Gastroesophageal sphincter (tissue), 4 donors: ENCODE data around the gene SYTL3. TPM values are rescaled to one million over a fixed set of nuclear protein-coding genes. Genes with fewer than 3 reads are reported as not detected.

ENCODE experiments used
- ATAC-seq: fragments of 150-250 bp; one replicate; pipeline ENCODE4 v1.9.1; 2016; ENCODE audit warnings: mild to moderate bottlenecking, moderate library complexity
- H3K27ac ChIP-seq, 4 donors: fragments of 200-600 bp; sonication (generic) in 3 of 4; 1 replicate in 3 of 4; 2 replicates in 1 of 4; pipeline ENCODE4 v1.5.1; 2016 to 2019
- H3K27me3 ChIP-seq: fragments of 200-600 bp; sonication (generic); one replicate; pipeline ENCODE4 v1.5.1; 2019
- H3K36me3 ChIP-seq, 2 donors: fragments of 200-600 bp; sonication (generic); one replicate each; pipeline ENCODE4 v1.5.1; 2019; ENCODE audit warnings: control low read depth in 1 of 2
- H3K4me1 ChIP-seq, 3 donors: fragments of 200-600 bp; sonication (generic); 1 replicate in 2 of 3; 2 replicates in 1 of 3; pipeline ENCODE4 v1.5.1; 2016 to 2019; ENCODE audit warnings: control low read depth in 2 of 3
- H3K4me3 ChIP-seq, 2 donors: fragments of 200-600 bp; sonication (generic); one replicate each; pipeline ENCODE4 v1.5.1; 2019; ENCODE audit warnings: mild to moderate bottlenecking in 1 of 2, moderate library complexity in 1 of 2
- H3K9me3 ChIP-seq, 3 donors: fragments of 200-600 bp; sonication (generic); one replicate each; pipeline ENCODE4 v1.5.1; 2017 to 2019; ENCODE audit warnings: control low read depth in 2 of 3
- CTCF ChIP-seq, 4 experiments: fragments of 200-600 bp in 2 of 4; fragments of 450-650 bp in 2 of 4; sonication (generic) in 1 of 4; IDR thresholded peaks; one replicate each; pipeline ENCODE4 v1.5.1; 2017 to 2019; ENCODE audit warnings: antibody characterized with exemption in 4 of 4, mild to moderate bottlenecking in 2 of 4, moderate library complexity in 2 of 4
- EP300 ChIP-seq: sonication (generic); formaldehyde crosslinking; IDR thresholded peaks from one replicate; pipeline ENCODE4 v1.6.1; 2017; ENCODE audit warnings: antibody characterized with exemption, mild to moderate bottlenecking
- POLR2A ChIP-seq, 2 donors: fragments of 450-650 bp; IDR thresholded peaks; one replicate each; pipeline ENCODE4 v1.6.1; 2017; ENCODE audit warnings: antibody characterized with exemption in 2 of 2, mild to moderate bottlenecking in 2 of 2, moderate library complexity in 1 of 2
- POLR2AphosphoS5 ChIP-seq: sonication (generic); formaldehyde crosslinking; IDR thresholded peaks from one replicate; pipeline ENCODE4 v1.6.1; 2017; ENCODE audit warnings: antibody characterized with exemption
- WGBS, 2 donors: methylation state at CpG; one replicate each; pipeline ENCODE4 v1.1.5; 2018; ENCODE audit warnings: low coverage in 1 of 2; 5-methylcytosine and 5-hydroxymethylcytosine counted together
- total RNA-seq, 4 donors: library from RNA; depleted of rRNA; stranded (reverse); fragments of >200 nt; gene quantifications; one replicate each; pipeline ENCODE4 v1.1.0, GENCODE V29; 2016

Gene SYTL3
- total RNA-seq, 4 donors from 2014 or later = 1.9 to 5.9 (median 4.5) TPM

GRCh38 chr6:158780246-158780884 lies 130.5 kb downstream of the SYTL3 start:
- no peaks in the 10 kb centered on the region for H3K27me3 ChIP-seq
- no peaks in the 10 kb centered on the region for H3K4me1 ChIP-seq
- ATAC-seq = no peak
- 88 to 93% methylated on average over 7 of the region's 7 CpGs for whole genome bisulfite sequencing, 2 donors
- no peak overlapping the region for H3K27ac ChIP-seq
- H3K36me3 ChIP-seq = peaks cover 8 to 100% of the 10 kb centered on the region in 2 donors
- H3K9me3 ChIP-seq = no peaks in the 10 kb centered on the region
- TF ChIP-seq POLR2AphosphoS5 = no peak
- TF ChIP-seq POLR2A (IDR thresholded peaks at IDR 0.05) = no peak
- TF ChIP-seq EP300 = no peak
- TF ChIP-seq CTCF (IDR thresholded peaks at IDR 0.05) = no peak
- no peak overlapping the region for H3K4me3 ChIP-seq

GRCh38 chr6:158780988-158781691 lies 131.3 kb downstream of the SYTL3 start:
- ATAC-seq = no peak
- 81 to 85% methylated on average over 7 to 9 of the region's 11 CpGs for WGBS, 2 donors
- no peak overlapping the region for H3K27ac ChIP-seq
- H3K9me3 ChIP-seq = no peaks in the 10 kb centered on the region
- no peaks in the 10 kb centered on the region for H3K27me3 ChIP-seq
- H3K4me3 ChIP-seq = no peak overlapping the region
- TF ChIP-seq EP300 (no peak), POLR2A (IDR thresholded peaks at IDR 0.05) (no peak), POLR2AphosphoS5 (no peak), CTCF (IDR thresholded peaks at IDR 0.05) (no peak)
- H3K36me3 ChIP-seq = peaks cover 8 to 100% of the 10 kb centered on the region in 2 donors
- H3K4me1 ChIP-seq = no peaks in the 10 kb centered on the region

GRCh38 chr6:158781692-158782373 lies 132.0 kb downstream of the SYTL3 start:
- H3K27me3 ChIP-seq = no peaks in the 10 kb centered on the region
- no peak overlapping the region for H3K4me3 ChIP-seq
- H3K36me3 ChIP-seq = peaks cover 8 to 100% of the 10 kb centered on the region in 2 donors
- TF ChIP-seq POLR2A (IDR thresholded peaks at IDR 0.05) = no peak
- no peak for TF ChIP-seq CTCF (IDR thresholded peaks at IDR 0.05)
- no peak for TF ChIP-seq EP300
- TF ChIP-seq POLR2AphosphoS5 = no peak
- WGBS, 2 donors = 80 to 91% methylated on average over 2 to 10 of the region's 19 CpGs
- ATAC-seq = no peak
- H3K9me3 ChIP-seq = no peaks in the 10 kb centered on the region
- H3K4me1 ChIP-seq = no peaks in the 10 kb centered on the region
- no peak overlapping the region for H3K27ac ChIP-seq

- no peaks in the 10 kb centered on the region for H3K4me1 ChIP-seq
- no peak overlapping the region for H3K4me3 ChIP-seq
- WGBS, 2 donors = 68 to 92% methylated on average over 4 to 8 of the region's 11 CpGs
- no peak overlapping the region for H3K27ac ChIP-seq
- H3K36me3 ChIP-seq = peaks cover 8 to 100% of the 10 kb centered on the region in 2 donors
- H3K9me3 ChIP-seq = no peaks in the 10 kb centered on the region
- TF ChIP-seq CTCF (IDR thresholded peaks at IDR 0.05) = no peak
- no peak for TF ChIP-seq POLR2AphosphoS5
- TF ChIP-seq POLR2A (IDR thresholded peaks at IDR 0.05) = no peak
- no peak for TF ChIP-seq EP300
- H3K27me3 ChIP-seq = no peaks in the 10 kb centered on the region
- no peak for ATAC-seq
These were observed 132.7 kb downstream of the SYTL3 start for GRCh38 chr6:158782432-158783166.
